GM23338 (cell line): ENCODE data around the gene TRAF5. TPM values are rescaled to one million over a fixed set of nuclear protein-coding genes. Genes with fewer than 3 reads are reported as not detected.

Experiments
- ATAC-seq: fragments of 200-7000 bp; cut with Tn5 transposase; 3 replicates; pipeline ENCODE4 v1.9.1; 2020
- DNase-seq: peaks from one replicate; pipeline ENCODE4 v3.0.0-alpha.2; 2015; ENCODE audit warnings: low spot score
- H2AFZ ChIP-seq: fragments of 200-600 bp; sonication (generic); 2 replicates; pipeline ENCODE4 v1.8.0; 2016; ENCODE audit warnings: antibody characterized with exemption, mild to moderate bottlenecking, moderate library complexity
- H3F3A ChIP-seq: fragments of 200-600 bp; sonication (generic); replicated peaks from 2 replicates; pipeline ENCODE4 v1.8.0; 2017; ENCODE audit warnings: antibody characterized with exemption, mixed run types, low read depth
- H3K27ac ChIP-seq: fragments of 200-600 bp; sonication (generic); 2 replicates; pipeline ENCODE4 v1.6.1; 2016; ENCODE audit warnings: low read depth
- H3K27me3 ChIP-seq: fragments of 200-600 bp; sonication (generic); 2 replicates; pipeline ENCODE4 v1.8.0; 2016; ENCODE audit warnings: mild to moderate bottlenecking, mixed run types, moderate library complexity; ENCODE audit not compliant: insufficient read depth
- H3K36me3 ChIP-seq: fragments of 200-600 bp; sonication (generic); 2 replicates; pipeline ENCODE4 v1.8.0; 2016; ENCODE audit warnings: mild to moderate bottlenecking; ENCODE audit not compliant: insufficient read depth
- H3K4me1 ChIP-seq: fragments of 200-600 bp; sonication (generic); 2 replicates; pipeline ENCODE4 v1.8.0; 2016; ENCODE audit warnings: mild to moderate bottlenecking, moderate library complexity; ENCODE audit not compliant: insufficient read depth
- H3K4me2 ChIP-seq: fragments of 200-600 bp; sonication (generic); 2 replicates; pipeline ENCODE4 v1.7.1; 2017; ENCODE audit warnings: mixed run types
- H3K4me3 ChIP-seq: fragments of 200-600 bp; sonication (generic); 2 replicates; pipeline ENCODE4 v1.6.1; 2016; ENCODE audit warnings: mixed run types
- H3K79me2 ChIP-seq: fragments of 200-600 bp; sonication (generic); replicated peaks from 2 replicates; pipeline ENCODE4 v1.8.0; 2017; ENCODE audit warnings: mild to moderate bottlenecking; ENCODE audit not compliant: insufficient read depth
- H3K9me2 ChIP-seq: fragments of 200-600 bp; sonication (generic); 2 replicates; pipeline ENCODE4 v1.8.0; 2017; ENCODE audit not compliant: insufficient read depth
- H4K20me1 ChIP-seq: fragments of 200-600 bp; sonication (generic); replicated peaks from 2 replicates; pipeline ENCODE4 v1.8.0; 2017; ENCODE audit warnings: mild to moderate bottlenecking; ENCODE audit not compliant: insufficient read depth
- H3K27ac Mint-ChIP-seq: 2 replicates; pipeline ENCODE4 v1.8.0; 2020; ENCODE audit warnings: inconsistent platforms, mild to moderate bottlenecking, moderate library complexity, mixed read lengths
- H3K27me3 Mint-ChIP-seq: 3 replicates; pipeline ENCODE4 v1.8.0; 2022; ENCODE audit warnings: low read depth, mild to moderate bottlenecking, moderate library complexity, mixed read lengths, inconsistent platforms; ENCODE audit not compliant: insufficient read depth, poor library complexity
- H3K36me3 Mint-ChIP-seq: 3 replicates; pipeline ENCODE4 v1.8.0; 2021; ENCODE audit warnings: low read depth, mild to moderate bottlenecking, inconsistent platforms, moderate library complexity, mixed read lengths
- H3K4me1 Mint-ChIP-seq: 3 replicates; pipeline ENCODE4 v1.8.0; 2020; ENCODE audit warnings: mild to moderate bottlenecking, inconsistent platforms, mixed read lengths
- H3K4me3 Mint-ChIP-seq: 3 replicates; pipeline ENCODE4 v1.8.0; 2021; ENCODE audit warnings: moderate library complexity, mild to moderate bottlenecking, inconsistent platforms, mixed read lengths
- H3K9me3 Mint-ChIP-seq: 3 replicates; pipeline ENCODE4 v1.8.0; 2020; ENCODE audit warnings: moderate library complexity, mild to moderate bottlenecking, inconsistent platforms, mixed read lengths
- CREB1 ChIP-seq: fragments of 250-450 bp; sonication (Bioruptor Pico); IDR thresholded peaks from 2 replicates; pipeline ENCODE4 v1.5.0; 2020; ENCODE audit warnings: low read depth, mild to moderate bottlenecking, moderate library complexity
- CTCF ChIP-seq, 2 experiments: fragments of 200-600 bp in 1 of 2; sonication (generic) in 1 of 2; conservative IDR thresholded peaks; 2 replicates each; pipeline versions ENCODE4 v1.5.1 to v1.6.1; 2016 to 2017; ENCODE audit warnings: antibody characterized with exemption in 2 of 2, low read depth in 2 of 2, mild to moderate bottlenecking in 2 of 2, moderate library complexity in 1 of 2
- ETS1 ChIP-seq: IDR thresholded peaks from 2 replicates; pipeline ENCODE4 v1.6.1; 2016; ENCODE audit warnings: antibody characterized with exemption
- EZH2 ChIP-seq: fragments of 200-600 bp; sonication (generic); IDR thresholded peaks from one replicate; pipeline ENCODE4 v1.8.0; 2017; ENCODE audit warnings: antibody characterized with exemption, mild to moderate bottlenecking, low read depth; ENCODE audit not compliant: unreplicated experiment
- EZH2phosphoT487 ChIP-seq: fragments of 200-600 bp; sonication (generic); IDR thresholded peaks from one replicate; pipeline ENCODE4 v1.8.1; 2018; ENCODE audit warnings: antibody characterized with exemption; ENCODE audit not compliant: unreplicated experiment
- NANOG ChIP-seq: IDR thresholded peaks from 2 replicates; pipeline ENCODE4 v1.6.1; 2016; ENCODE audit warnings: antibody characterized with exemption, borderline replicate concordance
- POLR2AphosphoS5 ChIP-seq: IDR thresholded peaks from 2 replicates; pipeline ENCODE4 v1.6.1; 2016; ENCODE audit warnings: antibody characterized with exemption, low read depth
- REST ChIP-seq: IDR thresholded peaks from one replicate; pipeline ENCODE4 v1.6.1; 2018; ENCODE audit warnings: antibody characterized with exemption; ENCODE audit not compliant: unreplicated experiment
- STAT1 ChIP-seq: IDR thresholded peaks from one replicate; pipeline ENCODE4 v1.6.1; 2016; ENCODE audit warnings: antibody characterized with exemption; ENCODE audit not compliant: unreplicated experiment
- ZNF114 ChIP-seq: fragments of 250-450 bp; sonication (Bioruptor Pico); IDR thresholded peaks from 2 replicates; pipeline ENCODE4 v1.5.0; 2020; ENCODE audit warnings: mild to moderate bottlenecking, moderate library complexity
- ZNF331 ChIP-seq: fragments of 250-450 bp; sonication (Bioruptor Pico); IDR thresholded peaks from 2 replicates; pipeline ENCODE4 v1.5.0; 2020; ENCODE audit warnings: low read depth, mild to moderate bottlenecking, moderate library complexity
- ZNF462 ChIP-seq: fragments of 250-450 bp; sonication (Bioruptor Pico); IDR thresholded peaks from 2 replicates; pipeline ENCODE4 v1.5.0; 2020; ENCODE audit warnings: mild to moderate bottlenecking, moderate library complexity
- polyA plus RNA-seq: library from polyadenylated mRNA; unstranded; fragments of >200 nt; fragmentation: Nextera tagmentation; extraction: Ambion mirVana; gene quantifications from 2 replicates; pipeline ENCODE4 v1.2.1, GENCODE V29; 2016
- total RNA-seq: library from RNA; depleted of rRNA; stranded (reverse); fragments of >200 nt; shearing (Covaris generic); gene quantifications from 2 replicates; pipeline ENCODE4 v1.2.3, GENCODE V29; 2014

TRAF5 gene
- total and polyA plus RNA-seq, 2 experiments from 2014 or later = 9.2 to 18.9 TPM

- TF ChIP-seq ZNF462 (CRISPR knock-in tag) = no peak
- no peak for TF ChIP-seq EZH2
Observed at GRCh38 chr1:211327346-211327921, 801 bp downstream of the TRAF5 start (continued).

- H3K27ac Mint-ChIP-seq = no peak overlapping the region
- TF ChIP-seq STAT1 = no peak
- TF ChIP-seq ZNF331 = no peak
- TF ChIP-seq CTCF (conservative IDR thresholded peaks at IDR 0.05; ENCODE audit: low read depth in 2 of 2) = no peak
- no peak for TF ChIP-seq CREB1 (CRISPR knock-in tag)
- TF ChIP-seq EZH2phosphoT487 = no peak
- no peak for TF ChIP-seq REST
- TF ChIP-seq EZH2 = no peak
- TF ChIP-seq POLR2AphosphoS5 = no peak
- TF ChIP-seq ETS1 = no peak
- no peak for TF ChIP-seq ZNF114
- TF ChIP-seq NANOG = no peak
Observed at GRCh38 chr1:211328084-211328694, 1.6 kb downstream of the TRAF5 start.

More at GRCh38 chr1:211328084-211328694, 1.6 kb downstream of the TRAF5 start:
- peaks cover 23% of the 10 kb centered on the region for H3K27me3 Mint-ChIP-seq
- H3K36me3 Mint-ChIP-seq = peaks cover 9% of the 10 kb centered on the region
- Histone ChIP-seq H2AFZ (no peak overlapping the region), H3F3A (no peaks in the 10 kb centered on the region), H3K4me3 (peak overlapping the region; percentile 77; the same call in 1 of the 2 replicates), H3K4me2 (peak overlapping the region; percentile 92), H3K36me3 (no peaks in the 10 kb centered on the region), H3K27me3 (peaks cover 22% of the 10 kb centered on the region), H3K79me2 (peaks cover 45% of the 10 kb centered on the region), H3K4me1 (peaks cover 35% of the 10 kb centered on the region), H3K27ac (no peak overlapping the region), H4K20me1 (no peaks in the 10 kb centered on the region; the same call in 1 of the 2 replicates), H3K9me2 (no peaks in the 10 kb centered on the region)
- peaks cover 51% of the 10 kb centered on the region for H3K4me1 Mint-ChIP-seq
- ATAC-seq (no peak), DNase-seq (no peak)
- peak overlapping the region; percentile 84 for H3K4me3 Mint-ChIP-seq
- no peaks in the 10 kb centered on the region for H3K9me3 Mint-ChIP-seq
